Skeletal muscle tissue (tissue), 4 donors: Measurements from ENCODE around the gene NDUFS1. TPM values are rescaled to one million over a fixed set of nuclear protein-coding genes. Genes with fewer than 3 reads are reported as not detected.
A peak's percentile ranks its signal among the peaks of the same experiment; 100 is the strongest.
"Not testable (repeated sequence)": the region's sequence is repeated elsewhere in the genome, so short reads cannot be mapped to it uniquely, and the experiment has no call there.

Source experiments
- H3K27ac ChIP-seq: one replicate; pipeline ENCODE4 v1.7.0; 2013; ENCODE audit warnings: mild to moderate bottlenecking, low read depth, low read length, inconsistent platforms
- H3K27me3 ChIP-seq, 3 donors: one replicate each; pipeline ENCODE4 v1.7.0; 2013; ENCODE audit warnings: low read length in 3 of 3; ENCODE audit not compliant: control insufficient read depth in 3 of 3, insufficient read depth in 3 of 3
- H3K36me3 ChIP-seq, 3 donors: one replicate each; pipeline ENCODE4 v1.7.0; 2013; ENCODE audit warnings: low read length in 3 of 3; ENCODE audit not compliant: control insufficient read depth in 3 of 3, insufficient read depth in 3 of 3
- H3K4me1 ChIP-seq, 3 donors: one replicate each; pipeline ENCODE4 v1.7.0; 2013; ENCODE audit warnings: low read length in 3 of 3, mild to moderate bottlenecking in 3 of 3; ENCODE audit not compliant: control insufficient read depth in 3 of 3, insufficient read depth in 3 of 3
- H3K4me3 ChIP-seq, 3 donors: one replicate each; pipeline ENCODE4 v1.7.0; 2013; ENCODE audit warnings: low read length in 3 of 3
- H3K9ac ChIP-seq, 3 donors: one replicate each; pipeline ENCODE4 v1.7.0; 2013; ENCODE audit warnings: low read length in 3 of 3, mild to moderate bottlenecking in 3 of 3, moderate library complexity in 2 of 3, low read depth in 1 of 3
- H3K9me3 ChIP-seq, 3 donors: one replicate each; pipeline ENCODE4 v1.7.0; 2013; ENCODE audit warnings: low read length in 3 of 3; ENCODE audit not compliant: control insufficient read depth in 3 of 3
- total RNA-seq: library from RNA; depleted of rRNA; stranded (reverse); fragments of >200 nt; gene quantifications from one replicate; pipeline ENCODE4 v1.2.3, GENCODE V29; 2014
- donor health status: Osteomylitis.

The NDUFS1 gene
- 93.9 TPM for total RNA-seq

- H3K9me3 ChIP-seq: no peaks in the 10 kb centered on the region
- H3K4me3 ChIP-seq: peak within 1 kb of the TSS; percentile 72 to 100 (median 76)
- peak within 1 kb of the TSS; percentile 78 to 93 (median 86) for H3K9ac ChIP-seq
- H3K27ac ChIP-seq: peak within 1 kb of the TSS; percentile 89
- H3K27me3 ChIP-seq: no peaks in the 10 kb centered on the region
- H3K36me3 ChIP-seq: peaks cover 21 to 27% (median 22%) of the 10 kb centered on the region in 3 donors
- H3K4me1 ChIP-seq: peaks cover 26 to 37% (median 29%) of the 10 kb centered on the region in 3 donors
Measured at GRCh38 chr2:206159346-206160124, at the start of gene NDUFS1, which contains the start of gene EEF1B2. Gene NDUFS1 (minus strand): TSS chr2:206159444. CDS start chr2:206153678, 5,766 bp downstream. Gene EEF1B2 (plus strand): TSS chr2:206159895. CDS start chr2:206159980, 85 bp downstream.

GRCh38 chr2:206208900-206209299, 49.7 kb upstream of the NDUFS1 start:
- H3K4me1 ChIP-seq: peaks cover 0 to 5% (median 0%) of the 10 kb centered on the region in 3 donors
- H3K27ac ChIP-seq: no peak overlapping the region
- no peak overlapping the region for H3K9ac ChIP-seq
- no peaks in the 10 kb centered on the region for H3K9me3 ChIP-seq
- peaks cover 0 to 3% (median 0%) of the 10 kb centered on the region in 3 donors for H3K27me3 ChIP-seq
- no peak overlapping the region for H3K4me3 ChIP-seq
- no peaks in the 10 kb centered on the region for H3K36me3 ChIP-seq

DNA sequence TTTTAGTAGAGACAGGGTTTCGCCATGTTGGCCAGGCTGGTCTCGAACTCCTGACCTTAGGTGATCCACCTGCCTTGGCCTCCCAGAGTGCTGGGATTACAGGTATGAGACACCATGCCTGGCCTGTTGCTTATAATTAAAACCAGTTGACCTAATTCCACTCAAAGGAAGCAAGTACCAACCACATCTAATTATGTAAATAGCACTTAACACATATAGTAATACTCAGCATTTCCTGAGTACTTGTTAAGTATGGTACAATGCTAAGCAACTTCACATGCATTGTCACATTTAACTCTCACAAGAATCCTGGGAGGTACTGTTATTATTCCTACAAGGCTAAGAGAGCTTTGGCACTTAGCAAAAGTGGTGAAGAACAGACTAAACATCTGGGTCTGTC, 48.1 kb upstream of the NDUFS1 start:
- not testable (repeated sequence) for H3K27me3 ChIP-seq, H3K4me3 ChIP-seq, H3K4me1 ChIP-seq, H3K27ac ChIP-seq, H3K36me3 ChIP-seq, H3K9ac ChIP-seq, H3K9me3 ChIP-seq

DNA sequence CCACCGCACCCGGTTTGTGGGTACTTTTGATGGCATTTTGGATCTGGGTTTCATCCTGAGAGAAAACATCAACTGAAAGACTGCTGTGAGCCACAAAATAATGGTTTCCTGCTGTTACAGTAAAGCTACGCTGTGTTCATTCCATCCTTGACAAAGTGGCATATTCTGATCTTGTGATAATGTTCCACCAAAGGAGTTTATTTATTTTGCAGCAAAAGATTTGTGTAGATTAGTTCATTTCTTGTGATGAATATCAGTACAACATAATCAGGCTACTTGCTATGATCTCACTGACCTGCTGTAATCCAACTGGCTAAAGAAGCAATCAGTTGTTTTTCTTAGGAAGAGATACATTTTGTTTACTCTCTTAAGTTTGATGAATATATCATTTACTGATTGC, 45.5 kb upstream of the NDUFS1 start:
- Histone ChIP-seq H3K4me1 (no peaks in the 10 kb centered on the region), H3K36me3 (no peaks in the 10 kb centered on the region), H3K27me3 (no peaks in the 10 kb centered on the region), H3K9ac (no peak overlapping the region), H3K4me3 (no peak overlapping the region), H3K27ac (no peak overlapping the region), H3K9me3 (no peaks in the 10 kb centered on the region)

- H3K27ac ChIP-seq: no peak overlapping the region
- no peak overlapping the region for H3K9ac ChIP-seq
- H3K4me3 ChIP-seq: no peak overlapping the region
- no peaks in the 10 kb centered on the region for H3K36me3 ChIP-seq
- H3K9me3 ChIP-seq: no peaks in the 10 kb centered on the region
- H3K4me1 ChIP-seq: no peaks in the 10 kb centered on the region
- no peaks in the 10 kb centered on the region for H3K27me3 ChIP-seq
Measured at GRCh38 chr2:206203331-206203730, 44.1 kb upstream of the NDUFS1 start.

DNA sequence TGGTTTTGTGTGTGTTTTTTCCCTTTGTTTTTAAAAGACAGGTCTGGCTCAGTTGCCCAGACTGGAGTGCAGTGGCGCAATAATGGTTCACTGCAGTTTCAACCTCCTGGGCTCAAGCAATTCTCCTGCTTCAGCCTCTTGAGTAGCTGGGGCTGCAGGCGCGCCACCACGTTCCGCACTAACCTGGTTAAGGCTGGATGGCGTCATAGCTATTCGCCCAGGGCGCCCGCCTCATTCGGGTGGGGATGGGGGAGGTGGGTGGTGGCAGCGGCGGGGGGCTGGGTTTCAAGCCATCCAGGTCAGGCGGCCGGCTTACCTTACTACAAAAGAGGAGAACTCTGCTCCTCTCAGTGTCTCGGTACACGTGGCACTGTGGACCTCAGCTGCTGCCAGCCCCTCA, 43.2 kb upstream of the NDUFS1 start:
- Histone ChIP-seq H3K9me3 (no peaks in the 10 kb centered on the region), H3K27ac (no peak overlapping the region), H3K4me3 (no peak overlapping the region), H3K27me3 (no peaks in the 10 kb centered on the region), H3K9ac (no peak overlapping the region), H3K36me3 (no peaks in the 10 kb centered on the region), H3K4me1 (no peaks in the 10 kb centered on the region)

- H3K9ac ChIP-seq: no peak overlapping the region
- H3K36me3 ChIP-seq: no peaks in the 10 kb centered on the region
- H3K27ac ChIP-seq: no peak overlapping the region
- H3K4me1 ChIP-seq: no peaks in the 10 kb centered on the region
- no peaks in the 10 kb centered on the region for H3K9me3 ChIP-seq
- H3K4me3 ChIP-seq: no peak overlapping the region
- H3K27me3 ChIP-seq: no peaks in the 10 kb centered on the region
Measured at GRCh38 chr2:206201075-206201848, 42.0 kb upstream of the NDUFS1 start.

- no peak overlapping the region for H3K4me3 ChIP-seq
- H3K27me3 ChIP-seq: no peaks in the 10 kb centered on the region
- no peaks in the 10 kb centered on the region for H3K4me1 ChIP-seq
- H3K27ac ChIP-seq: no peak overlapping the region
- H3K36me3 ChIP-seq: no peaks in the 10 kb centered on the region
- H3K9me3 ChIP-seq: no peaks in the 10 kb centered on the region
- H3K9ac ChIP-seq: no peak overlapping the region
Measured at GRCh38 chr2:206198677-206199076, 39.4 kb upstream of the NDUFS1 start.

- H3K27ac ChIP-seq: no peak overlapping the region
- no peaks in the 10 kb centered on the region for H3K9me3 ChIP-seq
Measured at GRCh38 chr2:206193671-206194357, 34.6 kb upstream of the NDUFS1 start.

More at GRCh38 chr2:206193671-206194357, 34.6 kb upstream of the NDUFS1 start:
- no peaks in the 10 kb centered on the region for H3K4me1 ChIP-seq
- no peaks in the 10 kb centered on the region for H3K36me3 ChIP-seq
- no peak overlapping the region for H3K9ac ChIP-seq
- H3K4me3 ChIP-seq: no peak overlapping the region
- no peaks in the 10 kb centered on the region for H3K27me3 ChIP-seq
